ENCODE data around the gene KDM4B.

DNA sequence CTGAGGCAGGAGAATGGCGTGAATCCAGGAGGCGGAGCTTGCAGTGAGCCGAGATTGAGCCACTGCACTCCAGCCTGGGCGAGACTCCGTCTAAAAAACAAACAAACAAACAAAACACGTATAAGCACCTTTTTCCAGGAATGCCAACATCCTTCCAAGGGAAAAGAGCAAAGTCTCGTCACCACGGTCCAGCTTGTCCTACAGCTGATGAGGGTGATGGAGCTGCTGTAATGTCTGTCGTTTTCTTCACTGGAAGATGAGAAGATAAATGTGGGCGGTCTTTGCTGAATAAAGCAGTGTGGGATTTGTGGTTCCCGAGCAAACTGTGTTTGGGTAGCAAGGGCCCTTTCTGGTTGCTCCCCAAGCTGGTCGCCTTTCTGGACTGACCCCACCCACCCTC is 205.1 kb downstream of the KDM4B start:
- TF ChIP-seq, protein P1, sequence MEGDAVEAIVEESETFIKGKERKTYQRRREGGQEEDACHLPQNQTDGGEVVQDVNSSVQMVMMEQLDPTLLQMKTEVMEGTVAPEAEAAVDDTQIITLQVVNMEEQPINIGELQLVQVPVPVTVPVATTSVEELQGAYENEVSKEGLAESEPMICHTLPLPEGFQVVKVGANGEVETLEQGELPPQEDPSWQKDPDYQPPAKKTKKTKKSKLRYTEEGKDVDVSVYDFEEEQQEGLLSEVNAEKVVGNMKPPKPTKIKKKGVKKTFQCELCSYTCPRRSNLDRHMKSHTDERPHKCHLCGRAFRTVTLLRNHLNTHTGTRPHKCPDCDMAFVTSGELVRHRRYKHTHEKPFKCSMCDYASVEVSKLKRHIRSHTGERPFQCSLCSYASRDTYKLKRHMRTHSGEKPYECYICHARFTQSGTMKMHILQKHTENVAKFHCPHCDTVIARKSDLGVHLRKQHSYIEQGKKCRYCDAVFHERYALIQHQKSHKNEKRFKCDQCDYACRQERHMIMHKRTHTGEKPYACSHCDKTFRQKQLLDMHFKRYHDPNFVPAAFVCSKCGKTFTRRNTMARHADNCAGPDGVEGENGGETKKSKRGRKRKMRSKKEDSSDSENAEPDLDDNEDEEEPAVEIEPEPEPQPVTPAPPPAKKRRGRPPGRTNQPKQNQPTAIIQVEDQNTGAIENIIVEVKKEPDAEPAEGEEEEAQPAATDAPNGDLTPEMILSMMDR (IDR thresholded peaks at IDR 0.05): no peak
- TF ChIP-seq POLR2AphosphoS5 (IDR thresholded peaks at IDR 0.05): no peak

Measured in gastroesophageal sphincter (tissue), 3 donors.